Right cardiac atrium (tissue), 5 donors: Measurements from ENCODE around the gene CCDC33. TPM values are rescaled to one million over a fixed set of nuclear protein-coding genes. Genes with fewer than 3 reads are reported as not detected.

Experiments used
- ATAC-seq, 2 donors: fragments of 200-7000 bp; cut with Tn5 transposase; one replicate each; pipeline versions ENCODE4 v1.8.0 to v1.9.1; 2020; ENCODE audit warnings: moderate library complexity in 2 of 2, mild to moderate bottlenecking in 1 of 2
- DNase-seq, 3 donors: peaks; one replicate each; pipeline ENCODE4 v3.0.0-alpha.2; 2020
- H3K27ac ChIP-seq: one replicate; pipeline ENCODE4 v1.5.1; 2013; ENCODE audit warnings: mild to moderate bottlenecking, low read length, control low read depth, moderate library complexity
- H3K27me3 ChIP-seq: one replicate; pipeline ENCODE4 v1.6.1; 2013; ENCODE audit not compliant: control insufficient read depth, insufficient read depth
- H3K4me1 ChIP-seq: one replicate; pipeline ENCODE4 v1.6.1; 2013; ENCODE audit warnings: low read length; ENCODE audit not compliant: control insufficient read depth, insufficient read depth
- H3K4me3 ChIP-seq: one replicate; pipeline ENCODE4 v1.5.1; 2013; ENCODE audit warnings: low read length, control low read depth
- H3K9me3 ChIP-seq: one replicate; pipeline ENCODE4 v1.6.1; 2013; ENCODE audit warnings: low read length; ENCODE audit not compliant: control insufficient read depth
- WGBS: extraction: QIAGEN DNeasy Blood & Tissue Kit; methylation state at CpG from one replicate; pipeline ENCODE4 v1.1.7; 2013; 5-methylcytosine and 5-hydroxymethylcytosine counted together
- intact Hi-C, 4 donors: fragments of 100-400 bp; cut with DNase I; formaldehyde crosslinking; loops; one replicate each; pipeline versions ENCODE4 v1.11.0 to v1.14.0; 2022 to 2023
- polyA plus RNA-seq: library from polyadenylated mRNA; stranded (reverse); fragments of 200-250 nt; gene quantifications from one replicate; pipeline ENCODE4 v1.2.3, GENCODE V29; 2013
- total RNA-seq, 4 donors: library from RNA; stranded (reverse); fragmentation: NEBNext Ultra II Directional; extraction: Animal tissue kit (Norgen Biotek cat#: 25700); gene quantifications; one replicate each; pipeline ENCODE4 v1.2.1, GENCODE V29; 2021
- donor health status: healthy with polysubstance abuse.
- donor health status: DM: no; HTN: yes; CAD: no.
- donor health status: DM: no; HTN: no; CAD: no.
- donor health status: DM: no; HTN: yes; CAD: no; lungs with severe emphysema.
- donor health status: DM: yes; HTN: yes; CAD: no.

The CCDC33 gene
- total and polyA plus RNA-seq, 5 donors, result 0.07 TPM; not detected in 4

- no peaks in the 10 kb centered on the region for H3K9me3 ChIP-seq
- H3K27ac ChIP-seq, result no peak overlapping the region
- WGBS, result 51% methylated on average over 12 of the region's 12 CpGs
- H3K4me3 ChIP-seq, result no peak overlapping the region
- DNase-seq (peak in 1 of 3 donors; percentile 20), ATAC-seq (no peak)
- H3K4me1 ChIP-seq, result no peaks in the 10 kb centered on the region
- H3K27me3 ChIP-seq, result no peaks in the 10 kb centered on the region
- intact Hi-C loops, result no loop called here
These were observed 14.5 kb upstream of the CCDC33 start for GRCh38 chr15:74221399-74222239.

GRCh38 chr15:74222240-74223119 is 13.6 kb upstream of the CCDC33 start:
- H3K9me3 ChIP-seq, result no peaks in the 10 kb centered on the region
- ATAC-seq (no peak), DNase-seq (peak in 2 of 3 donors; percentile 6 to 34)
- intact Hi-C loops, result no loop called here
- no peak overlapping the region for H3K4me3 ChIP-seq
- no peaks in the 10 kb centered on the region for H3K27me3 ChIP-seq
- H3K4me1 ChIP-seq, result no peaks in the 10 kb centered on the region
- no peak overlapping the region for H3K27ac ChIP-seq
- 62% methylated on average over 25 of the region's 25 CpGs for WGBS

- Histone ChIP-seq H3K9me3 (no peaks in the 10 kb centered on the region), H3K27ac (no peak overlapping the region), H3K4me1 (no peaks in the 10 kb centered on the region), H3K27me3 (no peaks in the 10 kb centered on the region), H3K4me3 (no peak overlapping the region)
- DNase-seq, result peak in 1 of 3 donors; percentile 6
- ATAC-seq, result no peak
- intact Hi-C loops, result no loop called here
- 77% methylated on average over 5 of the region's 5 CpGs for WGBS
These were observed 10.2 kb upstream of the CCDC33 start for GRCh38 chr15:74225928-74226327.

GRCh38 chr15:74226761-74227540 is 9.2 kb upstream of the CCDC33 start:
- WGBS, result 92% methylated on average over 10 of the region's 10 CpGs
- no peaks in the 10 kb centered on the region for H3K4me1 ChIP-seq
- ATAC-seq (no peak), DNase-seq (peak in 2 of 3 donors; percentile 9 to 10)
- intact Hi-C loops, result no loop called here
- no peak overlapping the region for H3K27ac ChIP-seq
- H3K9me3 ChIP-seq, result no peaks in the 10 kb centered on the region
- H3K27me3 ChIP-seq, result no peaks in the 10 kb centered on the region
- H3K4me3 ChIP-seq, result no peak overlapping the region

GRCh38 chr15:74227968-74228722 is 8.0 kb upstream of the CCDC33 start:
- 38% methylated on average over 11 of the region's 11 CpGs for WGBS
- H3K27ac ChIP-seq, result no peak overlapping the region
- no peak overlapping the region for H3K4me3 ChIP-seq
- DNase-seq, result peak; percentile 43 to 67 (median 63)
- H3K27me3 ChIP-seq, result no peaks in the 10 kb centered on the region
- no peaks in the 10 kb centered on the region for H3K4me1 ChIP-seq
- intact Hi-C loops, result no loop called here
- peak in 1 of 2 donors; percentile 8 for ATAC-seq
- H3K9me3 ChIP-seq, result no peaks in the 10 kb centered on the region

GRCh38 chr15:74228723-74229081 is 7.4 kb upstream of the CCDC33 start:
- DNase-seq, result peak in 2 of 3 donors; percentile 68 to 69
- peak in 1 of 2 donors; percentile 16 for ATAC-seq
- 21% methylated on average over 17 of the region's 17 CpGs for WGBS
- Histone ChIP-seq H3K27me3 (no peaks in the 10 kb centered on the region), H3K9me3 (no peaks in the 10 kb centered on the region), H3K4me1 (no peaks in the 10 kb centered on the region), H3K27ac (no peak overlapping the region), H3K4me3 (no peak overlapping the region)
- intact Hi-C loops, result no loop called here

GRCh38 chr15:74229686-74230085 is 6.4 kb upstream of the CCDC33 start:
- Histone ChIP-seq H3K4me1 (no peaks in the 10 kb centered on the region), H3K27me3 (no peaks in the 10 kb centered on the region), H3K9me3 (no peaks in the 10 kb centered on the region), H3K4me3 (no peak overlapping the region), H3K27ac (no peak overlapping the region)
- intact Hi-C loops, result loop anchor here in 1 of 4 donors (10.0 kb wide), 1 partner anchor 75 kb away; no protein-coding TSS in a partner anchor
- DNase-seq (peak in 1 of 3 donors; percentile 28), ATAC-seq (no peak)
- 91% methylated on average over 3 of the region's 3 CpGs for WGBS

- WGBS, result 93% methylated on average over 10 of the region's 10 CpGs
- no peak overlapping the region for H3K27ac ChIP-seq
- ATAC-seq (no peak), DNase-seq (peak in 1 of 3 donors; percentile 16)
- intact Hi-C loops, result loop anchor here in 1 of 4 donors (10.0 kb wide), 1 partner anchor 77 kb away; no protein-coding TSS in a partner anchor
- H3K4me3 ChIP-seq, result no peak overlapping the region
- no peaks in the 10 kb centered on the region for H3K4me1 ChIP-seq
- H3K9me3 ChIP-seq, result no peaks in the 10 kb centered on the region
- H3K27me3 ChIP-seq, result no peaks in the 10 kb centered on the region
These were observed 4.7 kb upstream of the CCDC33 start for GRCh38 chr15:74231475-74231874.

- DNase-seq (peak in 1 of 3 donors; percentile 10), ATAC-seq (no peak)
- WGBS, result 85% methylated on average over 6 of the region's 6 CpGs
- no peak overlapping the region for H3K4me3 ChIP-seq
- no peaks in the 10 kb centered on the region for H3K27me3 ChIP-seq
- H3K27ac ChIP-seq, result no peak overlapping the region
- intact Hi-C loops, result loop anchor here in 1 of 4 donors (10.0 kb wide), 1 partner anchor 79 kb away; no protein-coding TSS in a partner anchor
- H3K9me3 ChIP-seq, result no peaks in the 10 kb centered on the region
- H3K4me1 ChIP-seq, result no peaks in the 10 kb centered on the region
These were observed 2.8 kb upstream of the CCDC33 start for GRCh38 chr15:74233373-74233772.
